ENCODE data around the gene DOLPP1.
"Not testable (repeated sequence)": the region's sequence is repeated elsewhere in the genome, so short reads cannot be mapped to it uniquely, and the experiment has no call there.

Gene DOLPP1, protein sequence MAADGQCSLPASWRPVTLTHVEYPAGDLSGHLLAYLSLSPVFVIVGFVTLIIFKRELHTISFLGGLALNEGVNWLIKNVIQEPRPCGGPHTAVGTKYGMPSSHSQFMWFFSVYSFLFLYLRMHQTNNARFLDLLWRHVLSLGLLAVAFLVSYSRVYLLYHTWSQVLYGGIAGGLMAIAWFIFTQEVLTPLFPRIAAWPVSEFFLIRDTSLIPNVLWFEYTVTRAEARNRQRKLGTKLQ

DNA sequence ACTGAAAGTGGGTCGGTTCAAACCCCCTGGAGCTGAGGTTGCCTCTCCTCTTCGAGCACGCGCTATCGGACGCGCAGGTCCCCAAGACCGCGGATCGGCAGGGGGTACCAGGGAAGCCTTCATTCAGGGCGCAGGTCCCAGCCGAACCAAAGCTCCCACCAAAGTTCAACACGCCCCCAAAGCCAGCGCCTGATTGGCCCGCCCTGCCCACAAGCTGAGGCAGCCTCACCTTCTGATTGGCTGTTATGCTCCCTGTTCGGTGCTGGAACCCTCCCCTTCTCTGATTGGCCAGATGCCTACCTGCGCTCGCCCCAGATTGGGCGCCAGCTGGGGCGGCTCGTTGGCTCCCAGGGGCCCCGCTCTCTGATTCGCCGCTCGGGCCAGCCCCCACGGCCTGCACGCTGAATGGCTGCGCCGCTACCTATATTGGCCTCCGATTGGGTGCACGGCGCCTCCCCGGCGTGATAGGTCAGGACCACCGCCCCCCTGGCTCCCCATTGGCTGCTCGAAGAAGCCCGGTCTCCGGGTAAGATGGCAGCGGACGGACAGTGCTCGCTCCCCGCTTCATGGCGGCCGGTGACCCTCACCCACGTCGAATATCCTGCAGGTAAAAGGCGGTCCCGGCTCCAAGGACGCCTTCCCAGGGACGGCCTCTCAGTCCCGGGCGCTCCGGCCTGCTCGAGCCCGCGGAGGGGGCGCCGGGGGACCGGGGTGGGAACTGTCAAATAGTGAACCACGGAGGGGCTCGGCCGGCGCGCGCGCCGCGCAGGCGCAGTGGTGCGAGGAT is at the start of gene DOLPP1:
DOLPP1 (plus strand) TSS at position 511 of the 787 bp plus-strand sequence; CDS start at position 532, 21 bp downstream.
- DNase-seq, result peak; percentile 99

DNA sequence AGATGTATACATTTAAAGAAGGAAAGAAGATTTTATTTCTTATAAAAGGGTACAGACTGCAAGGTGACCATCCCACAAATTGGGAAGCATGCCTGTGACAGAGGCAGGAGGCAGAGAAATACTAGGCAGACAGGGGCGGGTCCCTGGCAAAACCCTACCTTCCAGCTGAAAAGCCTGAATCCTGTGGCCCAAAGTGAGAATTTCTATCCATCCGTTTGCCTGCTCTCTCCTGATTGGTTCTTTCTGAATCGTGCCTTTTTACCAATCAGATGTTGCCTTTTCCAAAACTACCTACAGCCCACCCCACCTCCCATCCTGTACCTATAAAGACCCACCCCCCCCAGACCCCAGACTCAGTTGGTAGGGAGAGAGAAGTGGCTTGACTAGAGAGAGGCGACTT is 49.4 kb upstream of the DOLPP1 start:
- DNase-seq, result no peak

DNA sequence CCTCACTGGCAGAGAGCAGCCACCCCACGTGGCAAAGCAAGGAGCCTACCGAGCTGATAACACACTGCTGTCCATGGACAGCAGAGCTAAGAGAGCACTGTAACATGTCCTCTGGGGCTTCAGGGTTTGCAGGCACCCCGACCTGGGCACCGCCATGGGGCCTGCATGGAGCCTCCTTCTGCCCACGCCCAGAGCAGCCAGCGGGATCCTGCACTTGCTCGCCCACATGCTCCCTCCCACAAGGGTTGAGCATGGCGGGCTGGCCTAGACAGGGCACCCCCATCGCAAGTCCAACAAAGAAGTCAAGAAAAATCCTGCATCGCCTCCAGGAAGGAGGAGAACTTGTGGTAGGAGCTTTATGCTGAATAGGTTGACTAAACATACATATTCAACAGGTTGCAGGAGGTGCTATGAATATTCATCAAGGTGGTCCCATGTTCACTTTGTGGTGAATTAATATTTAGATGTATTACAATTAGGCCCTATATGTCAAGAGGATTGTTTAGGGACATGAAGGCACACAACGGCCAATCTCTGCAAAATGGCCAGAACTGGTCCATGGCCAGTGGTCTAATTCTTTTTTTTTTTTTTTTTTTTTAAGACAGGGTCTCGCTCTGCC is 48.3 kb upstream of the DOLPP1 start:
- DNase-seq, result no peak

DNA sequence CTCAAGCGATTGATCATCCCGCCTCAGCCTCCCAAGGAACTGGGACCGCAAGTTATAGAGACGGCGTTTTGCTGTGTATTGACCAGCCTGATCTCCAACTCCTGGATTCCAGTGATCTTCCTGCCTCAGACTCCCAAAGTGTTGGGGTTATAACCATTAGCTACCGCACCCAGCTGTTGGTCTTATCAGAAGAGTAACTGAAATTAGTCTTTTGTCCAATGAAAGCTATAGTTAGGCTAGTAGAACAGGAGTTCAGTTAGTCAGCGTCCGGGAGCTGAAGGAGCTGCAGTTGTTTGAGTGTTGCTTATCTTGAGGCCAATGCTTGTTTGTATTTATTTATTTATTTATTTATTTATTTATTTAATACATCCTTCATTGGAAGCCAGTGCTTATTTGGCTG is 47.7 kb upstream of the DOLPP1 start:
- no peak for DNase-seq

DNA sequence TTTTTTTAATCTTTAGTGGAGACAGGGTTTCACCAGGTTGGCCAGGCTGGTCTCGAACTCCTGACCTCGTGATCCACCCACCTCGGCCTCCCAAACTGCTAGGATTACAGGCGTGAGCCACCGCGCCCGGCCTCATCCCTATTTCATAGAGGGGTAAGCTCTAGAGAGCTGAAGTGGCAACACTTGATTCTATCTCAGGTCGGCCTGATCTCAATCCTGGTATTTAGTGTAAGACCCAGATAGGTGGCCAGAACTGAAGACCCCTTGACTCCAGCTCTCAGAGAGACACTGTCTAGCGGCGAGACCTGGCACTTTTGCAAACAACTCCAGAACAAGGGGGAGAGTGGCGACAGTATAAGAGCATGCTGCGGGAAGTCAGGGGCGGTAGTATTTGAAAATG is 45.1 kb upstream of the DOLPP1 start:
- DNase-seq, result not testable (repeated sequence)

DNA sequence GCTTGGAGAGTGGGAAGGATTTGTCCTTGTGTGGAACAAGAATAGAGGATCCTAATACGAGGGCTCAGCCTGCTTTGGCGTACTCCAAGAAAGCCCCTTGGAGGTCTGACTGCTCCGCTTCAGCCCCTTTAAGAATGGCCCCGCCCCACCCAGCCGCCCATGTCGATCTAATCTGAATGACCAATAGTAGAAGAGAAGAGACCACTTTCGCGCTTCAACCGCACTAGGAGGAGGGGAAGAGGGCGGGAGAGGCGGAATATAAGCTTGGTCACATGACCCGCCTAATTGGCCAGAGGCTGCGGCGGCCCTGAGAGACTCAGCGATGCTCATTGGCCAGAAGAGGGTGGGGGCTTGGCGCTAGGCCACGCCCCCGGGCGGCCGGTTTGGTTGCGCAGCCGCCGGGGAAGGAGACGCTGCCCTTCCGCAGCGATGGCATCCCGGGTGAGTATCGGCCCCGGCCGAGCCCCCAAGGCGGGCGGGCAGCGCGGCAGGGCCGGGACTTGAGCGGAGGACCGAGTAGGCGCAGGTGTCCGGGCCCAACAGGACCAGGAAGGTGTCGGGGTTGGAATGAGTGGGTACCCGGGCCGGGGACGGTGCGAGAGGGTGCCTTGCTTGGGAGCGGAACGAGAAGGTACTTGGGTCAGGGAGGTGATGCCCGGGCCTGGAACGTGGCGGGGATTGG is 44.5 kb upstream of the DOLPP1 start, which contains the start of gene MIGA2:
MIGA2 (plus strand) TSS at position 386 of the 682 bp plus-strand sequence. CDS start 3,969 bp downstream, outside the sequence.
- DNase-seq, result peak; percentile 99

DNA sequence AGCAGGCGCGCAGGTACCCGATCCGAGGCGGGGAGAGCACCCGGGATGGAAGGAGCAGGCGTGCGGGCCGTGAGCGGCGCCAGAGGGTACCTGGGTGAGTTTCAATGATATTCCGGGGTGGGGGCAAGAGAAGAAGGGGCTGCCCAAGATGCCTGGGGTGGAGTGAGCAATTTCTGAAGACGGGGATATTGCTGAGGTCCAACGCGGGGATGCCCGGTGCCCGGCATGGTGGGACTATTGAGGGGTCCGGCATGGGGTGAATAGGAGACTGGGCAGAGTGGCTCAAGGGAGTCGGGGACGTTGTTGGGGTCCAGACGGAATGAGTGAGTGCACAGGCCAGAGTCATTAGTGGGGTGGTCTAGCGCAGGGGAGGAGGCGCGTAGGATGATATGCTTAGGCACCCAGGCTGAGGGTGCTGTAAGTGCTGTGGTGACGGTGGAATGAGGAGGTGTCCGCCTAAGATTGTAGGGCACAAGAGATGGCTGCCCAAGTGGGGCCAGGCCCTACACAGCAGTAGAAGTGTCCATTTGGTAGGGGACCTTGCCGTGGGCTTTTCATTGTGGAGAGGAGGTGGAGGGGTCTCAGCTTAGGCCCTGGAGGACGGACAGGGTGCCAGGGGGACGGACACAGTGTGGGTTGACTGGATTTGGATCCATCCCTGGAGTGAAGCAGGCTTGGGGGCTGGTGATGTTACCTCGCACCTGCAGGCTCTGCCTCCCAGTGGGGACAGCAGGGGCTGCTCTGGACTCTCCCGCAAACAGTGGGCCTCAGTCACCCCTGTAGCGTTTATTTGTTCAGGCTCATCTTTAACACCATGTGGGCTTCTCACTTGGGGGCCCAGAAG is 43.8 kb upstream of the DOLPP1 start:
- DNase-seq, result no peak

DNA sequence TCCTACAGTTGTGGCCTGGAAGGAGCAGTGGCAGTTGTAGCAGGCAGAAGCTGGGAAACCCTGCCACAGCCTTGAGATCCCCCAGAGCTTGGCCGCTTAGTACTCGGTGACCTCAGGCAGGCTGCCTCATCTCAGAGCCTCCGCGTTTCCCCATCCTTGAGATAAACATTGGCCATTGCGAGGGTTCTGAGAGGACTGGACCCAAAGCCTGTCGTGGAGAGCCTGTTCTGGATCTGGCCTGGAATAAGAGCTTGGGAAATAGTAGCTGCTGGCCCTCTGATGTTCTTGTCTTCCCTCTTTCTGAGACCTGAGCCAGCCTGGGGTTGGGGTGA is 43.2 kb upstream of the DOLPP1 start:
- DNase-seq, result no peak

DNA sequence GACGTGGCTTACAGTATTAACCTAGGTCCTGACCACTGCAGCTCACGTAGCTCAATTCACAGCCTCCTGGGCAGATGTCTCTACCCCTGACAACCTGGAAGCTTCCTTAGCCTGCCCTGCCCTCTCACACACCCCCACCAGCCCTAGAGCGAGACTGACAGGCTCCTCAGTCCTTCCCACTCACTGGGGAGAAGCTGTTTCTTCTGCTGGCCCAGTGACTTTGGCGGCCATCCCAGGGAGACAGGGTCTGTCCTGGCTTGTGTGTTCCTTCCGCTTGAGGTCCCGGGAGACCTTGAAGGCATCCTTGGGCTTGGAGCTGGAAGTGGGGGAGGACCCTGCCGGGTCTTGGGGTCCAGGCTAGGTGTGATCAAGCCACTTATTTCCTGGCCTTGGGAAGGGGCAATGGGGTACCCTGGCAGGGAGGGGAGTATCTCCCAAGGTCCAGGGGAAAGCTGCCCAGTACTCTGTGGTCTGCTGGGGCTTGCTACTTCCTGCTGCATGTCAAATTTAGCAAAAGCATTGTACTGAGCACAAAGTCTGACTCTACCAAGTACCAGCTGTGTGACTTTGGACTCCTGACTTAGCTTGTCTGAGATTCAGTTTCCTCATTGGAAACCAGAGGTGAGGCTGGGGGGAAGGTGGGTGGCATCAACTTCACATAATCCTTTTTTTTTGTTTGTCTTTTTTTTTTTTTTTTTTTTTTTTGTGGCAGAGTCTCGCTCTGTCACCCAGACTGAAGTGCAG is 42.6 kb upstream of the DOLPP1 start:
- DNase-seq, result no peak

DNA sequence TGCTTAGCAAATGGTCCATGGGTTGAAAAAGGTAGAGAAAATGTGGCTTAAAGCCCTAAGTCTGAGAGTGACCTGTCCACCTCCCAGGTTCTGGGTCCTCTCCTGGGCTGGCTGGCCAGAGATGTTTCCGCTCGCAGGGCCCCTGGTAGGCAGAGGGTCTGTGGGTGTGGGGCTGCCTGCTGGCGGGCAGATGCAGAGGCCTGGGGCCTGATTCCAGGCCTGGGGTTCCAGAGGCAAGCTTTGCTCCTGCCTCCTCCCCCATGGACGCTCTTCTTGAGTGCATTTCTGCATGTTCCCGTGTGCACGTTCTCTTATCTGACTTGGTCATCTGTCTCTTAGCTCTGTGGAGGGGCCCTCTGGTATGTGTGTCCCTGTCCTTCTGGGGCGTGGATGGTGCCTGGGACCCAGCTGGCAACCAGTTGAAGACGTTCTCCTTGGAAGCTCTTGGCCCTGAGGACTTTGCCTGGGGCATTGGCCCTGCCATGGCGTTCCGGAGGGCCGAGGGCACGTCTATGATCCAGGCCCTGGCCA is 40.7 kb upstream of the DOLPP1 start:
- no peak for DNase-seq

DNA sequence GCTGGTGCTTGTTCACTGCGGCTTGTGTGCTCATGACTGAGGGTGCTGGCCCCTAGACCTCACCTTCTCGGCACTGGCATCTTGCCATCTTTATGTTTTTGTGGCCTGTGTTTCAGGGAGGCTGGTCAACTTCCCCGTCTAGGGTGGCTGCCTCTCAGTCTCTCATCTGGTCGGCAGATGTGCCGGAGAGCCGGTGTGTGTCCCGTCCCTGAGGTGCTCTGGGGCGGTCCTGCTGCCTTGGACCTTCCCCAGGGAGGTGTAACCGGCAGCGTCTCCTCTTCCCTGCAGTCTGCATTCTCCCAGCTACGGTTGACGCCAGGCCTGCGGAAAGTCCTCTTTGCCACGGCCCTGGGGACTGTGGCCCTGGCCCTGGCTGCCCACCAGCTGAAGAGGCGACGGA is 38.9 kb upstream of the DOLPP1 start:
- DNase-seq, result no peak

DNA sequence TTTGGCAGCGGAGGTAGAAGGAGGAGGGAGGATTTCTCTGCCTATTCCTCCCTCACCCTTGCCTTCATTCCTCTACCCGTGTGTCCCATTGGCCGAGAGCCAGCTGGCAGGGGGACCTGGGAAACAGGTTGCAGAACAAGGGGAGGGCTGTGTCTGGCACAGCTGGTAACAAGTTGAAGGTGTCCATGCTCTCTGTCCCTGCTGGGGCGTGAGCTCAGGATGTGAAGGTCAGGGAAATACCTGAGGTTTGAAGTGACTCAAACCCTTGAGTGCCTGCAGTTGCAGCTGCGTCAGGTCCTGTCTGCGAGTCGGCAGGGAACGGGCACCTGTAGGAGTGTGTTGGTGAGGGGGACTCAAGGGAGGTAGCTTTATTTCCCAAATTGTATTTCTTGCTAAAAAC is 28.3 kb upstream of the DOLPP1 start:
- no peak for DNase-seq

DNA sequence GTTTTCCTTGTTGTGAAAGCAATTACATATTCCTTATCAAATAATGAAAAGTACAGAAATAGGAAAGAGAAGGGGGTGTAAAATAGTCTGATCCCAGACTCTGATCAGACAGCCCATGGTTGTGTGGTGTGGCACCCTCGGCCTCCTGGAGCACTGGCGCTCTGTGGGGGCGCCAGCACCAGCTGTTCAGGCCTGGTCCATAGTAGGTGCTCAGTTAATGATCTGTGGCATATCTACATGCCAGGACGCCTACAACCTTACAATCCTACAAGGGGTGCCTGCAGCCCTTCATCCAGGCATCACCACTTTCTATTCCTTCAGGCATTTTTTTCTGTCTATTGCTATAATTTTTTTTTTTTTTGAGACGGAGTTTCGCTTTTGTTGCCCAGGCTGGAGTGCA is 27.9 kb upstream of the DOLPP1 start:
- no peak for DNase-seq

DNA sequence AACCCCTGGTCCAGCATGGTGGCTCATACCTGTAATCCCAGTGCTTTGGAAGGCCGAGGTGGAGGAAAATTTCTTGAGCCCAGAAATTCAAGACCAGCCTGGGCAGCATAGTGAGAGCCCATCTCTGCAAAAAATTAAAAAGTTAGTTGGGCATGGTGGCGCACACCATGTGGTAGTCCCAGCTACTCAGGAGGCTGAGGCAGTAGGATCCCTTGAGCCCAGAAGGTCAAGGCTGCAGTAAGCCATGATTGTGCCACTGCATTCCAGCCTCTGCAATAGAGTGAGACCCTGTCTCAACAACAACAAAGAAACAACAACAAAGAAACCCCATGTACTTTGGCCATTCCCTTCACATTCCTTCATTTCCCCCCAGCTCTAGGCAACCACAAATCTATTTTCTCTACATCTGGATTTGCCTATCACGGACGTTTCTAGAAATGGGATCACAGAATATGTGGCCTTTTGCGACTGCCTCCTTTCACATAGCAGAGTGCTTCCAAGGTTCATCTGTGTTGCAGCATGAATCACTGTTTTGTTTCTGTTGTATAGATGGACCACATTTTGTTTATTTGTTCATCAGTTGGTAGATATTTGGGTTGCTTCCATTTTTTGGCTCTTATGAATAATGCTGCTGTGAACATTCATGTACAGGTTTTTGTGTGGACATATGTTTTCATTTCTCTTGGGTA is 26.6 kb upstream of the DOLPP1 start:
- DNase-seq, result no peak

DNA sequence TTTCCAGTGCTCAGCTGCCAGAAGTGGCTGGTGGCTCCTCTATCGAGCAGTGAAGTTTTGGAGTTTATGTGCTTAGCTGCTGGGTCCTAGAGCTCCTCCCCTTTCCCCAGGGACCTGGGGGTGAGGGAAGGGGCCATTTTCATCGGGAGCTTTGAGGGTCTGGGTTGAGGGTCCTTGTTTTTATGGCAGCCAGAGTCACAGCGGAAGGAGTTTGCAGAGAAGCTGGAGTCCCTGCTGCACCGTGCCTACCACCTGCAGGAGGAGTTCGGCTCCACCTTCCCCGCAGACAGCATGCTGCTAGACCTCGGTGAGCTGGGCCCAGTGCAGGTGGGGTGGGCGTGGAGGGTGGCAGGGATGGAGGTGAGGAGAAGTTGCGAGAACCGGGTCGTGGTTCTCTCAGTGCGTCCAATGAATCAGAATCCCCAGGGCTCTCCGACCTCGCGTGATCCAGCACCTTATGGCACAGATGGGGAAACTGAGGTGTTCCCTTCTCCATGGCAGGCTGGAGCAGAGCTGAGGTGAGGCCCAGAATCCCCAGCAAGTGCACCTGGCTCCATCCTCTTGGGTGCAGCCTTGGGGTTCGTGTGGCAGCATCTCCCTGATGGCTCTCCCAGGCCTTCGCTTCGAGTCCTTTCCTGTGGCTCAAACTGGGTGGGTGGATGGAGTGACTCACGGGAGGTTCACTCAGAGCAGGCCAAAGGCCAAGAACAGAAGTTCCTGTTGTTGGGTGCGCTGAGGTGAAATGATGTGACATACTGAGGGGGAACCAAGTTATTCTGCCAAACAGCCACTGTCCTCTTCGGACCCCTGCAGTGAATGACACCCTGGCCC is 21.7 kb upstream of the DOLPP1 start:
- DNase-seq, result no peak

DNA sequence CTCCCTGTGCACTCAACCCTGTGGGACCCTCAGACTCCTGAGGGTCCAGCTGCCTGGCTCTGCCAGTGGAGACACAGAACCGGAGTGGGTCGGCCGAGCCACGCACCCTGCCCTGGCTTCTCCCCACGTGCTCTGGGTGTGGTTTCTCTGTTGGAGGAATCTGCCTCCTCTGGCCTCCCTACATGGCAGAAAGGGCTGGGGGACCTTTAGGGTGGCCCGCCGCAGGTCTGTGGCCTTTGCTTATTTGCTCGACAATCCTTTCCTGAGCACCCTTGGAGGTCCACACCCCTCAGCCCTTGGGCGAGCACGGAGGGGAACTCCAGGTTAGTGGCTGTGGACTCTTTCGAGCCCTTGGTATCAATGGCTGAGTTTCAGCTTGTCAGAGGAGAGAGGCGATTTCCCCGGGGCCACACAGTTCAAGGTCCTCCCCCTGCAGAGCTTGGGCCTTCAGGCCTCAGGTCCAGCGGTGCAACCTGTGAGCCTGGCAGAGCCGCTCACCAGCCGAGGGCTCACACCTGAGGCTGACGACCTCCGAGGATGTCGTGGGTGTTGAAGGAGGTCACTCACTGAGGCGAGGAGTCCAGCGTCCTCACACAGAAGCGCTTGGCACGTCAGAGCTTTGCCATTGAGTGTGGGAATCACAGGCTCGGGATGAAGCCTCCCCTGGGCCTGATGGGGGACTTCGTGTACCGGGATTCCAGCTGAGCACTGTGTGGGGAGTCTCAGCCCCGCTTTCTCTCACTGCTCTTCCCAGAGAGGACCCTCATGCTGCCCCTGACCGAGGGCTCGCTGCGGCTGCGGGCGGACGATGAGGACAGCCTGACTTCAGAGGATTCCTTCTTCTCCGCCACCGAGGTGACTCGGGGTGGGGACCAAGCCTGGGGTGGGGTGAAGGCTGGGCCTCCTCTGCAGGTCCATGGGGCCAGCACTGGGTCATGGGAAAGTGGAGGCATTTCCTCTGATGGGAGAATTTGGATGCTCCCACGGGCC is 20.8 kb upstream of the DOLPP1 start:
- DNase-seq, result no peak

DNA sequence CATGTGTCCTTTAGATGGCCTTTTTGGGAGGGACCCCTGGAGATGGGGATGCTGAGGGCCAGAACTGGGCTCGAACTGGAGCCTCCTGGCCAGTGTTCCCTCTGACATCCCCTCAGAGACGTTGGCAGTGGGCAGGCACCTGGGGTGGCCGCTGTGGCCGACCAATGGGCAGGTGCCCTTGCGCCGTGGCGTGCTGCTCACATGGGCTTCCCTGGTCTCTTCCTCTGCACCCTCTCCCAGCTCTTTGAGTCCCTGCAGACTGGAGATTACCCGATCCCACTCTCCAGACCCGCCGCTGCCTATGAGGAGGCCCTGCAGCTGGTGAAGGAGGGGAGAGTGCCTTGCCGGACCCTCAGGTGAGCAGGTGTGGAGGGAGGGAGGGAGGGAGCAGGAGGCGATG is 19.9 kb upstream of the DOLPP1 start:
- no peak for DNase-seq

DNA sequence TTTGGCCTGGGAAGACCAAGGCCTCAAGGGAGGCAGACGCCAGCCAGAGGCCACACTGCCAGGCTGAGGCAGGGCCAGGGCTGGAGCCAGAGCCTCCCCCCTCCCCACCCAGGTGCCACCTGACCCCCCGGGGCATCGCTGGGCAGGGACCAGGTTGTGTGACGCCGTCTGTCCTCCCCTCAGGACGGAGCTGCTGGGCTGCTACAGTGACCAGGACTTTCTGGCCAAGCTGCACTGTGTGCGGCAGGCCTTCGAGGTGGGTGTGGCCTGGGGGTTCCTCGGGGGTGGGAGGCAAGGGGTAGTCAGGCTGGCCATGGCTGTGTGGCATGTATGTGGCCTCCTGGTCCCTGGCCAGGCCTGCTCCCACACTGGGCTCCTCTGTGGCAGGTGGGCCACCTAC is 17.9 kb upstream of the DOLPP1 start:
- DNase-seq, result no peak

DNA sequence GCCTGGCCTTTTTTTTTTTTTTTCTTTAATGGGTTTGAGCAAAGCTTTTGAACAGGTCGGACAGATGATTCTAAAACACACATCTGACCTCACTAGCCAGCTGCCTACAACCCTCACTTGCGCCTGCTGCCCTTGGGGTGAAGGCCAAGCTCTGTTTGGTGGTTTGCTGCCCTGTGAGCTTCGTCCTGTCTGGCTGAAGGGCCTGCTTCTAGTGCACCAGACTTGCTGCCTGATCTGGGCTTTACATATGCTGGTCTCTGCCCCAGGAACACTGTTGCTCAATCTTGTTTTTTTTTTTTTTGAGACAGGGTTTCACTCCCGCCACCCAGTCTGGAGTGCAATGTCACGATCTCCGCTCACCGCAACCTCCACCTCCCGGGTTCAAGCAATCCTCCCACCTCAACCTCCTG is 16.4 kb upstream of the DOLPP1 start:
- no peak for DNase-seq

Measured in NCI-H1092 (cell line).